Lower leg skin (tissue), 3 donors: ENCODE data around the gene DHRS2.

Experiments
- CTCF ChIP-seq, 3 donors: fragments of 450-650 bp; IDR thresholded peaks; one replicate each; pipeline ENCODE4 v1.5.1; 2016; ENCODE audit warnings: antibody characterized with exemption in 3 of 3, mild to moderate bottlenecking in 3 of 3, moderate library complexity in 2 of 3
- POLR2A ChIP-seq, 2 donors: fragments of 450-650 bp; IDR thresholded peaks; one replicate each; pipeline ENCODE4 v1.6.1; 2016 to 2017; ENCODE audit warnings: antibody characterized with exemption in 2 of 2, mild to moderate bottlenecking in 1 of 2, moderate library complexity in 1 of 2

DNA sequence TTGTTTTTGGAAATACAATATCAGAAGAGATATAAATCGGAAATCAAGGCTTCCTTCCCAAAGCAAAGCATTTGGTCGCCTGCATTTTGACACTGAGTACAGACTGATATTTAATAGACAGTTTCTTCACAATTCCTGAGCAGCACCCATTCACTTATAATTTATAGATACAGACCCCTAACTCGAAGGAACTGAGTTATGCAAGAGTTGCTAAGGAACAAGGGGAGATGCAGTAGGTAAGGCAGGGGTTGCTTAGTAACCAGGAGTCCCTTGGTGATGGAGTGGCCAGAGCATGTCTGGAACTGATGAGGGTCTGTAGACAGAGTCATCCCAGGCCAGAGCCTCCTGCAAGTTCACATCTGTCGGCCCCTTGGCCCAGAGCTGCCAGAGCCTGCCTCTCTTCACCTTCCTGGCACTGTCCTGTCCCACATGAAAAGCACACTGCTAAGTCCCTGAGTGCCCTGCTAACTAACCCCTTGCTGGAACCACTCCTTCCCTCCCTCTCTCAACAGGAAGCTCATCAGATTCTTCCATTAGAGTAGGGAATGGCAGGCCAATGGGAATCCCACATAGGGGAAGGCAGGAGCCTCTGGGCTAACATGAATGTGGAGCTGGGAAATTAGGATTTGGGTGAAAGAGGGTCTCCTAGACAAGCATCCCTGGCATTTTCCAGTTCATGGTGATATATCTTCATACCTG lies 3.6 kb upstream of the DHRS2 start:
- TF ChIP-seq CTCF (IDR thresholded peaks at IDR 0.05) (no peak), POLR2A (IDR thresholded peaks at IDR 0.05) (no peak)
